NT2/D1 (cell line): ENCODE results near the gene NOL4L.

Experiments used
- YY1 ChIP-seq: IDR thresholded peaks from 2 replicates; pipeline ENCODE4 v1.6.1; 2011; ENCODE audit not compliant: insufficient read length, insufficient read depth
- ZNF274 ChIP-seq: IDR thresholded peaks from 2 replicates; pipeline ENCODE4 v1.6.1; 2011; ENCODE audit warnings: mild to moderate bottlenecking, low read depth, low read length

DNA sequence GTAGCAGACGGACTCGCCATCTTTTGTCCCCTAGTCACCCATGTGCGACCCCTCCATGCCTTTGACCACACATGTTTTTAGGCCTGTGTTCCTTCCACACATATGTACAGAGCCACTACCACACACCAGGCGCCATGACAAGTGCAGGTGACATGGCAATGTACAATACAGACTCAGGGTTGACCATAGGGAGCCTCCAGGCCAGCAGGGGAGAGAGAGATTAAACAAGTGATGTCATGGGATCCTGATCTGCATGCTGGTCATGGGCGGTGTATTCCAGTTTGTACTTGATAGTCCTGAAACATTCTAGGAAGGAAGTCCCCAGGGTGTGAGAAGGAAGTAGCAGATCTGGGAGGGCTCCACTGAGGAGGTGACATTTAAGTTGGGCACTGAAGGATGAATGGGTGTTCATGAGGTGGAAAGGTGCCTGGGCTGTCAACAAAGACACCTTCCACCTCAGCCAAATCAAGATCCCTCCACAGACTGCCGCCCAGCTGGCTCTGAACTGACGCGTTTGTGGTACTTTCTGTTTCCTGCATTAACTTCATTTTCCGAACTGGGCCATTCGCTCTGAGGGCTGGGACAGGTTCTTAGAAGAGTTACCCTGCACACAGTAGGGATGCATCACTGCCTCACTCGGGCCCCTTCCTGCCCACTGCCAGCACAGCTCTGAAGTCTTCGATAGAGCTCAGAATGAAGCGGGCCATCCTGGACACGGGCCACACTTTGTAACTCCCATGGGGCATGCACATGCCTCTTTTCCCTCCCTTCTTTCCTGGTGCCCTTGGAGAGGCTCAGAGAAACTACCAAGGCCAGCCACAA, 94.0 kb downstream of the NOL4L start:
- TF ChIP-seq YY1: no peak
- no peak for TF ChIP-seq ZNF274
